ENCODE data around the gene HOXC11.

Gene HOXC11

GRCh38 chr12:54004841-54005530 is 32.1 kb downstream of the HOXC11 start:
- Histone ChIP-seq H3K4me3 (replicated peaks; ENCODE audit: insufficient read depth, low read length) (no peak overlapping the region), H3K27ac (replicated peaks) (no peak overlapping the region), H3K27me3 (ENCODE audit: insufficient read depth, poor library complexity, severe bottlenecking) (peaks cover 89% of the 10 kb centered on the region)
- DNase-seq (ENCODE audit: low read depth in 1 of 2, low spot score in 1 of 2): no peak
- no peak for TF ChIP-seq GABPA (IDR thresholded peaks at IDR 0.05; ENCODE audit: low read depth)
- no peak for TF ChIP-seq POLR2AphosphoS5 (IDR thresholded peaks at IDR 0.05; ENCODE audit: low read depth)
- no peak for TF ChIP-seq CTCF (IDR thresholded peaks at IDR 0.05; ENCODE audit: insufficient read depth, low read length)
- TF ChIP-seq SPI1 (IDR thresholded peaks at IDR 0.05; ENCODE audit: borderline replicate concordance, low read depth): no peak
- TF ChIP-seq REST (IDR thresholded peaks at IDR 0.05; ENCODE audit: insufficient replicate concordance, low read depth): no peak

- TF ChIP-seq GABPA (IDR thresholded peaks at IDR 0.05; ENCODE audit: low read depth) (no peak), SPI1 (IDR thresholded peaks at IDR 0.05; ENCODE audit: borderline replicate concordance, low read depth) (no peak), REST (IDR thresholded peaks at IDR 0.05; ENCODE audit: insufficient replicate concordance, low read depth) (no peak), POLR2AphosphoS5 (IDR thresholded peaks at IDR 0.05; ENCODE audit: low read depth) (no peak), CTCF (IDR thresholded peaks at IDR 0.05; ENCODE audit: insufficient read depth, low read length) (no peak)
- no peak for DNase-seq (ENCODE audit: low read depth in 1 of 2, low spot score in 1 of 2)
- H3K4me3 ChIP-seq (replicated peaks; ENCODE audit: insufficient read depth, low read length): no peak overlapping the region
- peaks cover 89% of the 10 kb centered on the region for H3K27me3 ChIP-seq (ENCODE audit: insufficient read depth, poor library complexity, severe bottlenecking)
- no peak overlapping the region for H3K27ac ChIP-seq (replicated peaks)
Measured at GRCh38 chr12:54005531-54005852, 32.6 kb downstream of the HOXC11 start.

- peak; percentile 61 to 82 for DNase-seq (ENCODE audit: low read depth in 1 of 2, low spot score in 1 of 2)
- no peak overlapping the region for H3K27ac ChIP-seq (replicated peaks)
- no peak for TF ChIP-seq REST (IDR thresholded peaks at IDR 0.05; ENCODE audit: insufficient replicate concordance, low read depth)
- TF ChIP-seq CTCF (IDR thresholded peaks at IDR 0.05; ENCODE audit: insufficient read depth, low read length): peak; percentile 69
- TF ChIP-seq SPI1 (IDR thresholded peaks at IDR 0.05; ENCODE audit: borderline replicate concordance, low read depth): peak; percentile 39; the same call in 1 of the 2 replicates
- H3K27me3 ChIP-seq (ENCODE audit: insufficient read depth, poor library complexity, severe bottlenecking): peaks cover 87% of the 10 kb centered on the region
- H3K4me3 ChIP-seq (replicated peaks; ENCODE audit: insufficient read depth, low read length): peak overlapping the region; percentile 5; the same call in 1 of the 2 replicates
Measured at GRCh38 chr12:54005853-54006558, 33.1 kb downstream of the HOXC11 start.
